ENCODE measurements around the gene KRTAP4-11.
"Not testable (repeated sequence)": the region's sequence is repeated elsewhere in the genome, so short reads cannot be mapped to it uniquely, and the experiment has no call there.

The KRTAP4-11 gene

GRCh38 chr17:41123292-41123990, 5.3 kb upstream of the KRTAP4-11 start:
- not testable (repeated sequence) for DNase-seq

GRCh38 chr17:41121742-41122141, 3.6 kb upstream of the KRTAP4-11 start:
- DNase-seq, result no peak

- DNase-seq, result not testable (repeated sequence)
Observed at GRCh38 chr17:41119696-41120690, 1.8 kb upstream of the KRTAP4-11 start.

GRCh38 chr17:41118721-41119120, 548 bp upstream of the KRTAP4-11 start:
- DNase-seq, result no peak

- DNase-seq, result no peak
Observed at GRCh38 chr17:41116297-41116696, 1.9 kb downstream of the KRTAP4-11 start.

GRCh38 chr17:41111151-41111885, 6.9 kb downstream of the KRTAP4-11 start:
- DNase-seq, result no peak

DNA sequence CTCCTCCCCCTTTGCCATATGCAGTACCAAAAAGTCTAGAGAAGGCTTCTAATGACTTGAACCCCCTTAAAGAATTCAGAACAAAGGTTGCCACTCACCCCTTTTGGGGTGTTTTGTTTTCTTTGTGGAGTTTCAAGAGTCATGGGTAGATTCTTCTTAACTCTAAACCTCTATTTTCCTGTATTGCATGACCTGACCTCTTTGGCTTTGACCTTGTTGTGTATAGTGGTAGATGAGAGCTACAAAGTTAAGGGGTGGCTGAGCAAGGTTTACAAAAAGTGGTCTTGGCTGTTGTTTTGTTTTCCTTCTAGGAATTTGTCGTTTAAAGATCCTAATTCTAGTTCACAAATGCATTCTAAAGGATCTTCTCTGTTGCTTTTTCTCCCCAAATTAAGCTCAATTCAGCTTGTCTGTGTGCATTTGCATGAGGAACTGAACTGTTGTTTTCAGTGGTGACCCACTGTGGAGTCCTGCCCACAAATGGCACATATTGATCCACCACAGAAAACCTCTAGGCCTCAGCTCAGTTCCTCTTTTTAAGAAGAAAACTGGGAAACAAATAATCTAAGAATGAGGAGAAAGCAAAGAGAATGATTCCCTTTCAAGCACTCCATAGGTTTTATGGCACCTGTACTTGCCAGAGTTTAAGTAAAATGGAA, 9.3 kb downstream of the KRTAP4-11 start:
- DNase-seq, result not testable (repeated sequence)

DNA sequence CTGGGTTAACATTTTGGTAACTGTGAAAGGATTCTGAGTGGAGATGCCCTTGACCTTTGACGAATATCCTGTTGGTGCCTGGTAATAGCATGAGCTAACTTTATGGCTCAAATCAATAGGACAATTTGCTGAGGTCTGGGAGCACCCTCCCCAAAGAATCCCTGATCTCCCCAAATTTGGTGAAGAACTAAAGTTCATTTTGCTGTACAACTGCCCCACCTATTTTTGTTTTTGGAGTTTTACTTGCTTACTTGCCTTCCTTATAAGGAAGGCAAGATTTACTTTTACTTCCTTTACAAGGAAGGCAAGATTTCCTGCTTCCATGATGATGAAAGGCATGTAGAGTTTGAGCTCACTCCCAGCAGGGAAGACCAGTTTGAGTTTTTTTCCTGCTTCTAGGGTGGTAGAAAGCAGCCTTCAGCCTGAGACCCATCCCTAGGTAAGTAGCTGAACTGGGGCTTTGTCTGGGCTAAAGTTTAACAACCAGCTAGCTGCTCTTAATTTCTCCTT, 10.2 kb downstream of the KRTAP4-11 start:
- DNase-seq, result no peak

GRCh38 chr17:41105347-41105746, 12.8 kb downstream of the KRTAP4-11 start, which contains the start of gene KRTAP4-9:
Gene KRTAP4-9, plus strand, starts transcription at chr17:41105389. Its CDS starts 0 bp downstream, at chr17:41105389.
- DNase-seq, result not testable (repeated sequence)

DNA sequence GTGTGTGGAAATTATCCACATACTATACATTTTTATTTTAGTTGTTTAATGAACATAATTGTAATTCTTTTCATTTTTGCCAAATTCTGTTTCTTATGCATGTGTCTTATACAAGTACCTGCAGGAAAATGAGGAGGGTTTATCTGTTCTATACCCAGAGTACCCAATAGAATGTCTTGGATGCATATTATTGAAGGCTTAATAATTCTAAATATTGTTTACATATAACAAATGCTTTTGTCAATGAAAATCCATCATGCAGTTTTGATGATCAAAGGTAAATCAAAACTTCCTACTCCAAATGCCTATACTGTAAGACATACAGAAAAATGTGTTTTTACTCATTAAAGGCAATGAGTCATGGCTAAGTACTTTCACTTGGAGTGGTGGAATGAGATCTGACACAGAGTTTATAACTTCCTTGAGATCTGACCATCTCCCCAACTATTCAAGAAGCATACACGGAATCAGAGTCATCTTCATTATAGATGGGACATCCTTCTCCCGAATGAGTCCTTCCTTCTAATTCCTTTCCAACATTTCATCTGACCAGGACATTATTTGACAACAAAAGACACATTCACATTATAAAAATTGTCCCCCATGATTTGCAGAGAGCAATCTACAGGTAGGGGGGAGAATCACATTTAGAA, 13.7 kb downstream of the KRTAP4-11 start:
- DNase-seq, result not testable (repeated sequence)

DNA sequence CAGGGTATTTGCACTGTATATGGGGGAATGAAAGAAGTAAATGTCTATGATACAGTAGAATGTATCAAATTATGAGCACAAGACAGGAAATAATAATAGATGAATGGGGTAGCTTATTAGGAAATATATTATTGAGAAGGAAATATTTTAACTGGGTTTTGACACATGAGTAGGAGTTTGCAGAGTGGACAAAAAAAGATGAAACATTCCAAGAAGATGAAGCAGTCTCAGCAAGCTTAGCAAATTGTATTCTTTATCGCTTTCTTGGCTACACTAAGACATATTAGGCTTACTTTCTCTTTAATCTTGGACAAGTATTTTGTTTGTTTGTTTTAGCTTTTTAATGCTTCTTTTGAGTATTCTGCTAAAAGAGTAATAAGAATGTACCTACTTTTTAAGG, 14.3 kb downstream of the KRTAP4-11 start:
- no peak for DNase-seq

DNA sequence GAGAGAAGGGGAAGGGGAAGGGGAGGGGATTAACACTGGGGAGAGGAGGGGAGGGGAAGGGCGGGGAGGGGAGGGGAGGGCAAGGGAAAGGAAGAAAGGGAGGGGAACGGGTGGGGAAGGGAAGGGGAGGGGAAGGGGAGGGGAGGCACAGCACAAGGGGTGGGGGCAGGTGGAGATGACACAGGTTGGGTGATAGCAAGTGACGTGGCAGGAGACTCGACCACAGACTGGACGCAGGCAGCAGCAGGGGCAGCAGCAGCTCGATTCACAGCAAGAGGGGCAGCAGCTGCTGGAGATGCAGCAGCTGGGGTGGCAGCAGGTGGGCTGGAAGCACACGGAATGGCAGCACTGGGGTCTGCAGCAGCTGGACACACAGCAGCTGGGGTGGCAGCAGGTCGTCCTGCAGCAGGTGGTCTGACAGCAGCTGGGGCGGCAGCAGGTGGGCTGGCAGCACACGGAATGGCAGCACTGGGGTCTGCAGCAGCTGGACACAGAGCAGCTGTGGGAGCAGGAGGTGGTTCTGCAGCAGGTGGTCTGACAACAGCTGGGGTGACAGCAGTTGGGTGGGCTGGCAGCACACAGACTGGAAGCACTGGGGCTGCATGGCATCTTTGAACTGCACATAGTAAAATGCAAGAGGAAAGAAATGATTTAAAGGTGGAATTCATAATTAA, 16.4 kb downstream of the KRTAP4-11 start, which contains the start of gene KRTAP4-16:
TSS of gene KRTAP4-16 (minus strand) at position 624 of the 674 bp plus-strand sequence. CDS start at position 624, 0 bp downstream.
- no peak for DNase-seq

- not testable (repeated sequence) for DNase-seq
Observed at GRCh38 chr17:41099682-41100480, 18.3 kb downstream of the KRTAP4-11 start.

GRCh38 chr17:41098481-41098880, 19.7 kb downstream of the KRTAP4-11 start:
- no peak for DNase-seq

GRCh38 chr17:41098042-41098441, 20.1 kb downstream of the KRTAP4-11 start, which contains the start of gene KRTAP4-8:
Gene KRTAP4-8, minus strand, starts transcription at chr17:41098142. Its CDS starts 58 bp downstream, at chr17:41098084.
- DNase-seq, result no peak

DNA sequence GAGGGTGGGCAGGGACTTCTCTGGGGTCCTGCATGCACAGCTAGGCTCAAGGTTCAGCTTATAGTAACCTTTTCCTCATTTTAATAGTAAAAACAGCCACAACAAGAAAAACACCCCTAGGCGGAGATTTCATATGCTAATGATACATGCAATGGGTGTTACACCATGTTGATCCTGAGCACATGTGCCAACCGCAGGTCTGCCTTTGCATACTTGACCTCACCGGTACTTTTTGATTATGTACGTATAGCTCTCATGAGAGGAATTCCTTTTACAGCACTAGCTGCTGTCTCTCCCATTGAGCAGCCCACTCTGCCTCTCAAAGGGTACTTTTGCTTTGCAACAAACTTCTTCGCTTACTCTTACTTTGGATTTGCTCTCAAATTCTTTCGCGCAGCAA, 22.1 kb downstream of the KRTAP4-11 start:
- no peak for DNase-seq

DNA sequence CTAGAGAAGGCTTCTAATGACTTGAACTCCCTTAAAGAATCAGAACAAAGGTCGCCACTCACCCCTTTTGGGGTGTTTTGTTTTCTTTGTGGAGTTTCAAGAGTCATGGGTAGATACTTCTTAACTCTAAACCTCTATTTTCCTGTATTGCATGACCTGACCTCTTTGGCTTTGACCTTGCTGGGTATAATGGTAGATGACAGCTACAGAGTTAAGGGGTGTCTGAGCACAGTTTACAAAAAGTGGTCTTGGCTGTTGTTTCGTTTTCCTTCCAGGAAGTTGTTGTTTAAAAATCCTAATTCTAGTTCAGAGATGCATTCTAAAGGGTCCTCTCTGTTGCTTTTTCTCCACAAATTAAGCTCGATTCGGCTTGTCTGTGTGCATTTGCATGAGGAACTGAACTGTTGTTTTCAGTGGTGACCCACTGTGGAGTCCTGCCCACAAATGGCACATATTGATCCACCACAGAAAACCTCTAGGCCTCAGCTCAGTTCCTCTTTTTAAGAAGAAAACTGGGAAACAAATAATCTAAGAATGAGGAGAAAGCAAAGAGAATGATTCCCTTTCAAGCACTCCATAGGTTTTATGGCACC, 29.3 kb downstream of the KRTAP4-11 start:
- DNase-seq, result not testable (repeated sequence)

- DNase-seq, result not testable (repeated sequence)
Observed at GRCh38 chr17:41084100-41084856, 33.9 kb downstream of the KRTAP4-11 start, which contains the start of gene KRTAP4-7. Gene KRTAP4-7, plus strand, starts transcription at chr17:41084150. Its CDS starts 57 bp downstream, at chr17:41084207.

Measured in activated CD4-positive, CD25-positive, alpha-beta regulatory T cell treated with anti-CD3 and anti-CD28 coated beads, Interleukin-2, amount 50 U/mL, for 72 hours (primary cell).